Measurements from ENCODE around the gene ZNF823.

The ZNF823 gene

GRCh38 chr19:11697284-11697855 lies 41.4 kb downstream of the ZNF823 start:
- no peaks in the 10 kb centered on the region for H3K36me3 ChIP-seq (ENCODE audit: control insufficient read depth, insufficient read depth, low read length)
- no CpG with 5 or more reads among the region's 6 CpGs for WGBS (ENCODE audit: extremely low coverage, insufficient coverage, low lambda C conversion rate)

GRCh38 chr19:11694533-11695439 lies 44.0 kb downstream of the ZNF823 start:
- peak overlapping the region; percentile 42 for H3K4me2 ChIP-seq (ENCODE audit: low read length)
- H2BK15ac ChIP-seq (replicated peaks; ENCODE audit: low read depth): no peak overlapping the region
- WGBS (ENCODE audit: extremely low coverage, insufficient coverage, low lambda C conversion rate): no CpG with 5 or more reads among the region's 61 CpGs
- H2BK120ac ChIP-seq (ENCODE audit: low read depth, low read length): no peak overlapping the region
- H3K4ac ChIP-seq (ENCODE audit: low read depth, low read length): no peak overlapping the region
- DNase-seq: peak; percentile 97
- no peak overlapping the region for H4K8ac ChIP-seq (ENCODE audit: low read depth, low read length)
- no peak overlapping the region for H3K27ac ChIP-seq (ENCODE audit: low read depth, low read length)
- H4K5ac ChIP-seq (ENCODE audit: low read length): no peak overlapping the region
- no peaks in the 10 kb centered on the region for H3K4me1 ChIP-seq (ENCODE audit: control insufficient read depth, low read depth, low read length)
- H2AK5ac ChIP-seq (ENCODE audit: low read length): no peak overlapping the region
- peak overlapping the region; percentile 81 for H3K56ac ChIP-seq (ENCODE audit: low read length)
- H3K9ac ChIP-seq (ENCODE audit: low read length): peak overlapping the region; percentile 71
- peak overlapping the region; percentile 52 for H3K4me3 ChIP-seq (ENCODE audit: low read length)
- no peaks in the 10 kb centered on the region for H3K79me1 ChIP-seq (ENCODE audit: low read length)
- H3K18ac ChIP-seq (ENCODE audit: low read length): peak overlapping the region; percentile 61
- no peak overlapping the region for H3K23ac ChIP-seq (ENCODE audit: low read length)
- no peaks in the 10 kb centered on the region for H3K27me3 ChIP-seq (ENCODE audit: insufficient read depth, low read length, poor library complexity)
- H3K36me3 ChIP-seq (ENCODE audit: control insufficient read depth, insufficient read depth, low read length): no peaks in the 10 kb centered on the region
- no peaks in the 10 kb centered on the region for H3K79me2 ChIP-seq (ENCODE audit: control insufficient read depth, insufficient read depth, low read length)
- no peak overlapping the region for H2BK5ac ChIP-seq (ENCODE audit: low read length)

More at GRCh38 chr19:11697284-11697855, 41.4 kb downstream of the ZNF823 start:
- no peak overlapping the region for H3K4me3 ChIP-seq (ENCODE audit: low read length)
- no peaks in the 10 kb centered on the region for H3K79me1 ChIP-seq (ENCODE audit: low read length)
- H3K4me1 ChIP-seq (ENCODE audit: control insufficient read depth, low read depth, low read length): no peaks in the 10 kb centered on the region
- no peak overlapping the region for H4K5ac ChIP-seq (ENCODE audit: low read length)
- no peak overlapping the region for H3K9ac ChIP-seq (ENCODE audit: low read length)
- no peak overlapping the region for H3K18ac ChIP-seq (ENCODE audit: low read length)
- H3K27ac ChIP-seq (ENCODE audit: low read depth, low read length): no peak overlapping the region
- no peak overlapping the region for H2BK5ac ChIP-seq (ENCODE audit: low read length)
- H3K79me2 ChIP-seq (ENCODE audit: control insufficient read depth, insufficient read depth, low read length): no peaks in the 10 kb centered on the region
- no peak overlapping the region for H3K56ac ChIP-seq (ENCODE audit: low read length)
- H3K23ac ChIP-seq (ENCODE audit: low read length): no peak overlapping the region
- H3K4ac ChIP-seq (ENCODE audit: low read depth, low read length): no peak overlapping the region
- H4K8ac ChIP-seq (ENCODE audit: low read depth, low read length): no peak overlapping the region
- H2BK120ac ChIP-seq (ENCODE audit: low read depth, low read length): no peak overlapping the region
- DNase-seq: no peak
- H2BK15ac ChIP-seq (replicated peaks; ENCODE audit: low read depth): no peak overlapping the region
- H3K4me2 ChIP-seq (ENCODE audit: low read length): no peak overlapping the region
- no peaks in the 10 kb centered on the region for H3K27me3 ChIP-seq (ENCODE audit: insufficient read depth, low read length, poor library complexity)
- H2AK5ac ChIP-seq (ENCODE audit: low read length): no peak overlapping the region

- no peak overlapping the region for H2BK5ac ChIP-seq (ENCODE audit: low read length)
- no peaks in the 10 kb centered on the region for H3K36me3 ChIP-seq (ENCODE audit: control insufficient read depth, insufficient read depth, low read length)
- H4K8ac ChIP-seq (ENCODE audit: low read depth, low read length): no peak overlapping the region
- H3K9ac ChIP-seq (ENCODE audit: low read length): peak overlapping the region; percentile 71
- peak; percentile 93 for DNase-seq
- peak overlapping the region; percentile 81 for H3K56ac ChIP-seq (ENCODE audit: low read length)
- H4K5ac ChIP-seq (ENCODE audit: low read length): no peak overlapping the region
- no CpG with 5 or more reads among the region's 16 CpGs for WGBS (ENCODE audit: extremely low coverage, insufficient coverage, low lambda C conversion rate)
- H2BK15ac ChIP-seq (replicated peaks; ENCODE audit: low read depth): no peak overlapping the region
- H3K23ac ChIP-seq (ENCODE audit: low read length): no peak overlapping the region
- H3K4ac ChIP-seq (ENCODE audit: low read depth, low read length): no peak overlapping the region
- no peaks in the 10 kb centered on the region for H3K4me1 ChIP-seq (ENCODE audit: control insufficient read depth, low read depth, low read length)
- H3K4me3 ChIP-seq (ENCODE audit: low read length): peak overlapping the region; percentile 52
- H3K27ac ChIP-seq (ENCODE audit: low read depth, low read length): no peak overlapping the region
- H2AK5ac ChIP-seq (ENCODE audit: low read length): no peak overlapping the region
- H3K79me1 ChIP-seq (ENCODE audit: low read length): no peaks in the 10 kb centered on the region
- no peaks in the 10 kb centered on the region for H3K27me3 ChIP-seq (ENCODE audit: insufficient read depth, low read length, poor library complexity)
- H3K4me2 ChIP-seq (ENCODE audit: low read length): peak overlapping the region; percentile 42
- H2BK120ac ChIP-seq (ENCODE audit: low read depth, low read length): no peak overlapping the region
- H3K18ac ChIP-seq (ENCODE audit: low read length): peak overlapping the region; percentile 61
- no peaks in the 10 kb centered on the region for H3K79me2 ChIP-seq (ENCODE audit: control insufficient read depth, insufficient read depth, low read length)
These were observed 44.9 kb downstream of the ZNF823 start for GRCh38 chr19:11693505-11694499.

GRCh38 chr19:11692127-11692790 lies 46.5 kb downstream of the ZNF823 start:
- H3K79me2 ChIP-seq (ENCODE audit: control insufficient read depth, insufficient read depth, low read length): no peaks in the 10 kb centered on the region
- no peaks in the 10 kb centered on the region for H3K79me1 ChIP-seq (ENCODE audit: low read length)
- H2BK120ac ChIP-seq (ENCODE audit: low read depth, low read length): no peak overlapping the region
- H3K4me3 ChIP-seq (ENCODE audit: low read length): no peak overlapping the region
- H3K4ac ChIP-seq (ENCODE audit: low read depth, low read length): no peak overlapping the region
- no peak overlapping the region for H3K4me2 ChIP-seq (ENCODE audit: low read length)
- no peaks in the 10 kb centered on the region for H3K4me1 ChIP-seq (ENCODE audit: control insufficient read depth, low read depth, low read length)
- no peak overlapping the region for H2BK15ac ChIP-seq (replicated peaks; ENCODE audit: low read depth)
- no peaks in the 10 kb centered on the region for H3K27me3 ChIP-seq (ENCODE audit: insufficient read depth, low read length, poor library complexity)
- H4K8ac ChIP-seq (ENCODE audit: low read depth, low read length): no peak overlapping the region
- H3K9ac ChIP-seq (ENCODE audit: low read length): no peak overlapping the region
- no peak overlapping the region for H2AK5ac ChIP-seq (ENCODE audit: low read length)
- DNase-seq: peak; percentile 32
- no peak overlapping the region for H3K56ac ChIP-seq (ENCODE audit: low read length)
- H3K18ac ChIP-seq (ENCODE audit: low read length): no peak overlapping the region
- no CpG with 5 or more reads among the region's 11 CpGs for WGBS (ENCODE audit: extremely low coverage, insufficient coverage, low lambda C conversion rate)
- no peak overlapping the region for H4K5ac ChIP-seq (ENCODE audit: low read length)
- H3K23ac ChIP-seq (ENCODE audit: low read length): no peak overlapping the region
- H2BK5ac ChIP-seq (ENCODE audit: low read length): no peak overlapping the region
- H3K27ac ChIP-seq (ENCODE audit: low read depth, low read length): no peak overlapping the region
- H3K36me3 ChIP-seq (ENCODE audit: control insufficient read depth, insufficient read depth, low read length): no peaks in the 10 kb centered on the region
